A549 (cell line): Measurements from ENCODE around the gene BTAF1. TPM values are rescaled to one million over a fixed set of nuclear protein-coding genes. Genes with fewer than 3 reads are reported as not detected.
"Not testable (repeated sequence)": the region's sequence is repeated elsewhere in the genome, so short reads cannot be mapped to it uniquely, and the experiment has no call there.

Experiments used
- ATAC-seq, 2 experiments: fragments of 200-7000 bp in 1 of 2; fragments of >200 bp in 1 of 2; cut with Nextera tagmentation in 1 of 2; cut with Tn5 transposase in 1 of 2; 3 replicates each; pipeline versions ENCODE4 v1.8.0 to v1.9.1; 2018 to 2020; ENCODE audit warnings: mild to moderate bottlenecking in 1 of 2, moderate library complexity in 1 of 2
- CTCF ChIA-PET: fragments of 300-600 bp; sonication (Branson Sonifier 250); formaldehyde crosslinking; extraction: SDS; loops from one replicate; lab custom pipeline; 2021; ENCODE audit warnings: antibody characterized with exemption, inconsistent platforms; lab: Yijun Ruan, JAX
- POLR2A ChIA-PET: fragments of 350-600 bp; formaldehyde crosslinking; extraction: SDS; loops from one replicate; lab custom pipeline; 2021; ENCODE audit warnings: antibody characterized with exemption, inconsistent platforms; lab: Yijun Ruan, JAX
- DNase-seq, 2 experiments: peaks; one replicate each; pipeline versions ENCODE4 v3.0.0 to v3.0.0-alpha.2; 2011 to 2016; ENCODE audit warnings: low read depth in 1 of 2, low spot score in 1 of 2
- FAIRE-seq: peaks from 2 replicates; lab custom pipeline; 2011; peaks lifted over from hg19 to GRCh38; lab: Jason Lieb, UNC
- H3K27ac ChIP-seq, 2 experiments: fragments of >200 bp; sonication (Bioruptor Twin); formaldehyde crosslinking; 3 replicates each; pipeline ENCODE4 v1.5.1; 2016 to 2017
- H3K4me1 ChIP-seq: fragments of >200 bp; sonication (Bioruptor Twin); formaldehyde crosslinking; 3 replicates; pipeline ENCODE4 v1.6.1; 2016
- H3K4me2 ChIP-seq: fragments of >200 bp; sonication (Bioruptor Twin); formaldehyde crosslinking; 3 replicates; pipeline ENCODE4 v1.6.1; 2016
- H3K4me3 ChIP-seq: fragments of >200 bp; sonication (Bioruptor Twin); formaldehyde crosslinking; 3 replicates; pipeline ENCODE4 v1.5.1; 2016
- H3K9me3 ChIP-seq: fragments of >200 bp; sonication (Bioruptor Twin); formaldehyde crosslinking; 3 replicates; pipeline ENCODE4 v1.6.1; 2016
- CBX8 ChIP-seq: fragments of 200-600 bp; sonication (generic); IDR thresholded peaks from 2 replicates; pipeline ENCODE4 v1.6.1; 2016
- E2F6 ChIP-seq: IDR thresholded peaks from 2 replicates; pipeline ENCODE4 v1.6.1; 2012; ENCODE audit warnings: low read depth, borderline replicate concordance
- EHF ChIP-seq: fragments of 250-450 bp; sonication (Bioruptor Pico); IDR thresholded peaks from 2 replicates; pipeline ENCODE4 v1.5.0; 2020; ENCODE audit warnings: mild to moderate bottlenecking
- EP300 ChIP-seq, 2 experiments: fragments of >200 bp; sonication (Bioruptor Twin); formaldehyde crosslinking; IDR thresholded peaks; 2 replicates in 1 of 2; 3 replicates in 1 of 2; pipeline ENCODE4 v1.6.1; 2016 to 2017
- FOSL2 ChIP-seq, 2 experiments: fragments of 450-650 bp in 1 of 2; fragments of >200 bp in 1 of 2; sonication (Bioruptor Twin) in 1 of 2; formaldehyde crosslinking; IDR thresholded peaks; 2 replicates each; pipeline versions ENCODE4 v1.5.0 to v1.6.1; 2016 to 2020; ENCODE audit warnings: mild to moderate bottlenecking in 1 of 2, moderate library complexity in 1 of 2
- JUN ChIP-seq, 2 experiments: fragments of >200 bp; sonication (Bioruptor Twin); formaldehyde crosslinking; IDR thresholded peaks; 2 replicates in 1 of 2; 3 replicates in 1 of 2; pipeline ENCODE4 v1.6.1; 2016 to 2017
- JUNB ChIP-seq: fragments of >200 bp; sonication (Bioruptor Twin); formaldehyde crosslinking; IDR thresholded peaks from 2 replicates; pipeline ENCODE4 v1.6.1; 2016
- KDM5A ChIP-seq: fragments of 200-600 bp; sonication (generic); IDR thresholded peaks from 2 replicates; pipeline ENCODE4 v1.6.1; 2016; ENCODE audit warnings: antibody characterized with exemption, mild to moderate bottlenecking
- MYC ChIP-seq: IDR thresholded peaks from 2 replicates; pipeline ENCODE4 v1.6.1; 2012; ENCODE audit warnings: mild to moderate bottlenecking, inconsistent platforms, low read length, improper control_type of control experiment, borderline replicate concordance
- PHF8 ChIP-seq: fragments of 200-600 bp; sonication (generic); IDR thresholded peaks from 2 replicates; pipeline ENCODE4 v1.6.1; 2016; ENCODE audit warnings: low read depth, mild to moderate bottlenecking, antibody characterized with exemption, moderate library complexity, borderline replicate concordance
- WGBS: methylation state at CpG from one replicate; pipeline ENCODE4 v1.1.6; 2017; ENCODE audit errors: missing lambda C conversion rate; 5-methylcytosine and 5-hydroxymethylcytosine counted together
- polyA plus RNA-seq, 4 experiments: library from polyadenylated mRNA; depleted of rRNA in 3 of 4; stranded (reverse); fragments of >200 nt; fragmentation: RNase III in 1 of 4; extraction: RNeasy Plus Mini Kit Qiagen cat#74134 plus additional on column Dnase treatment in 1 of 4; gene quantifications; 2 replicates in 3 of 4; 3 replicates in 1 of 4; pipeline ENCODE4 v1.2.3, GENCODE V29; 2011 to 2017
- TF ChIP-seq, protein P1 (sequence below): fragments of 450-650 bp; IDR thresholded peaks from 2 replicates; pipeline ENCODE4 v1.6.1; 2014; ENCODE audit warnings: antibody characterized with exemption
- TF ChIP-seq, protein P2 (sequence below): fragments of 200-600 bp; sonication (generic); IDR thresholded peaks from 2 replicates; pipeline ENCODE4 v1.6.1; 2016; ENCODE audit warnings: antibody characterized with exemption, mild to moderate bottlenecking, moderate library complexity
- TF ChIP-seq, protein P3 (sequence below): fragments of >200 bp; sonication (Bioruptor Twin); formaldehyde crosslinking; IDR thresholded peaks from 3 replicates; pipeline ENCODE4 v1.5.1; 2016

BTAF1 gene
- polyA plus RNA-seq, 2 of the 4 experiments (the other 2 are of a cell fraction) = 16.7 to 54.7 TPM

DNA sequence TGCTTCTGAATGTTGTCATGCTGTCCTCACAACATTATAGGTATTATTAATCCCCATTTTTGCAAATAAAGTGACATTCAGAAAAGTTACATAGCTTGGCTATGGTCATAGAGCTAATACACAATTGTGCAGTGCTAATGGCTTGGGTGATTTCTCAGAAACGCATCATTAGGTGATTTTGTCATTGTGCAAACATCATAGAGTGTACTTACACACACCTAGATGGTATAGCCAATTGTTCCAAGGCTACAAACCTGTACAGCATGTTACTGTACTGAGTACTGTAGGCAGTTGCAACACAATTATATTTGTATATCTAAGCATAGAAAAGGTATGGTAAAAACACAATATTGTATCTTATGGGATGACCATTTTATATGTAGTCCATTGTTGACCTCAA lies 91.0 kb downstream of the BTAF1 start:
- ChIA-PET CTCF (no interaction called here), POLR2A (no interaction called here)
- Histone ChIP-seq H3K4me1 (peaks cover 9% of the 10 kb centered on the region), H3K4me2 (no peak overlapping the region), H3K27ac (no peak overlapping the region), H3K9me3 (no peaks in the 10 kb centered on the region), H3K4me3 (no peak overlapping the region)
- no peak for FAIRE-seq
- no peak for DNase-seq
- 61% methylated on average over 1 of the region's 1 CpG for WGBS
- ATAC-seq = no peak
- TF ChIP-seq JUNB = no peak
- TF ChIP-seq, protein P1, sequence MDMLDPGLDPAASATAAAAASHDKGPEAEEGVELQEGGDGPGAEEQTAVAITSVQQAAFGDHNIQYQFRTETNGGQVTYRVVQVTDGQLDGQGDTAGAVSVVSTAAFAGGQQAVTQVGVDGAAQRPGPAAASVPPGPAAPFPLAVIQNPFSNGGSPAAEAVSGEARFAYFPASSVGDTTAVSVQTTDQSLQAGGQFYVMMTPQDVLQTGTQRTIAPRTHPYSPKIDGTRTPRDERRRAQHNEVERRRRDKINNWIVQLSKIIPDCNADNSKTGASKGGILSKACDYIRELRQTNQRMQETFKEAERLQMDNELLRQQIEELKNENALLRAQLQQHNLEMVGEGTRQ = no peak
- TF ChIP-seq PHF8 = no peak
- TF ChIP-seq, protein P2, sequence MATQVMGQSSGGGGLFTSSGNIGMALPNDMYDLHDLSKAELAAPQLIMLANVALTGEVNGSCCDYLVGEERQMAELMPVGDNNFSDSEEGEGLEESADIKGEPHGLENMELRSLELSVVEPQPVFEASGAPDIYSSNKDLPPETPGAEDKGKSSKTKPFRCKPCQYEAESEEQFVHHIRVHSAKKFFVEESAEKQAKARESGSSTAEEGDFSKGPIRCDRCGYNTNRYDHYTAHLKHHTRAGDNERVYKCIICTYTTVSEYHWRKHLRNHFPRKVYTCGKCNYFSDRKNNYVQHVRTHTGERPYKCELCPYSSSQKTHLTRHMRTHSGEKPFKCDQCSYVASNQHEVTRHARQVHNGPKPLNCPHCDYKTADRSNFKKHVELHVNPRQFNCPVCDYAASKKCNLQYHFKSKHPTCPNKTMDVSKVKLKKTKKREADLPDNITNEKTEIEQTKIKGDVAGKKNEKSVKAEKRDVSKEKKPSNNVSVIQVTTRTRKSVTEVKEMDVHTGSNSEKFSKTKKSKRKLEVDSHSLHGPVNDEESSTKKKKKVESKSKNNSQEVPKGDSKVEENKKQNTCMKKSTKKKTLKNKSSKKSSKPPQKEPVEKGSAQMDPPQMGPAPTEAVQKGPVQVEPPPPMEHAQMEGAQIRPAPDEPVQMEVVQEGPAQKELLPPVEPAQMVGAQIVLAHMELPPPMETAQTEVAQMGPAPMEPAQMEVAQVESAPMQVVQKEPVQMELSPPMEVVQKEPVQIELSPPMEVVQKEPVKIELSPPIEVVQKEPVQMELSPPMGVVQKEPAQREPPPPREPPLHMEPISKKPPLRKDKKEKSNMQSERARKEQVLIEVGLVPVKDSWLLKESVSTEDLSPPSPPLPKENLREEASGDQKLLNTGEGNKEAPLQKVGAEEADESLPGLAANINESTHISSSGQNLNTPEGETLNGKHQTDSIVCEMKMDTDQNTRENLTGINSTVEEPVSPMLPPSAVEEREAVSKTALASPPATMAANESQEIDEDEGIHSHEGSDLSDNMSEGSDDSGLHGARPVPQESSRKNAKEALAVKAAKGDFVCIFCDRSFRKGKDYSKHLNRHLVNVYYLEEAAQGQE = no peak
- TF ChIP-seq EP300 (IDR thresholded peaks at IDR 0.05) = no peak
- no peak for TF ChIP-seq CBX8
- TF ChIP-seq KDM5A = no peak
- no peak for TF ChIP-seq EHF (CRISPR knock-in tag)

DNA sequence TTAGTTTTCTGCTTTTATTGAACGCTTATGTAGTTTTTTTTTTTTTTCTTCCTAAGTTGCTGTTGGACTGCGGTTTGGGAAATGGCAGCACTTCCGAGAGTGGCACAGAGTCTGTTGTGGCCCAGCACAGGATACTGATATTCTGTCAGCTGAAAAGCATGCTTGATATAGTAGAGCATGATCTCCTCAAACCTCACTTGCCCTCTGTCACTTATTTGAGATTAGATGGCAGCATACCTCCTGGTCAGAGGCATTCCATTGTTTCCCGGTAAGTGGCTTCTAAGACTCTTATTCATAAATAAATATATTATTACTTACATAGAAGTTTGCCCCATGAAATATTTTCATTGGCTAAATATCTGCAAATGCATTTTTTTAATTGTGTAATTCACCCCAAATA lies 101.1 kb downstream of the BTAF1 start:
- ChIA-PET POLR2A (no interaction called here), CTCF (no interaction called here)
- DNase-seq (no peak), ATAC-seq (no peak), FAIRE-seq (no peak)
- Histone ChIP-seq H3K9me3 (no peaks in the 10 kb centered on the region), H3K4me1 (no peaks in the 10 kb centered on the region), H3K4me3 (no peak overlapping the region), H3K27ac (no peak overlapping the region), H3K4me2 (no peak overlapping the region)
- WGBS = 94% methylated on average over 4 of the region's 4 CpGs
- no peak for TF ChIP-seq E2F6
- no peak for TF ChIP-seq JUN (IDR thresholded peaks at IDR 0.05)
- TF ChIP-seq, protein P3, sequence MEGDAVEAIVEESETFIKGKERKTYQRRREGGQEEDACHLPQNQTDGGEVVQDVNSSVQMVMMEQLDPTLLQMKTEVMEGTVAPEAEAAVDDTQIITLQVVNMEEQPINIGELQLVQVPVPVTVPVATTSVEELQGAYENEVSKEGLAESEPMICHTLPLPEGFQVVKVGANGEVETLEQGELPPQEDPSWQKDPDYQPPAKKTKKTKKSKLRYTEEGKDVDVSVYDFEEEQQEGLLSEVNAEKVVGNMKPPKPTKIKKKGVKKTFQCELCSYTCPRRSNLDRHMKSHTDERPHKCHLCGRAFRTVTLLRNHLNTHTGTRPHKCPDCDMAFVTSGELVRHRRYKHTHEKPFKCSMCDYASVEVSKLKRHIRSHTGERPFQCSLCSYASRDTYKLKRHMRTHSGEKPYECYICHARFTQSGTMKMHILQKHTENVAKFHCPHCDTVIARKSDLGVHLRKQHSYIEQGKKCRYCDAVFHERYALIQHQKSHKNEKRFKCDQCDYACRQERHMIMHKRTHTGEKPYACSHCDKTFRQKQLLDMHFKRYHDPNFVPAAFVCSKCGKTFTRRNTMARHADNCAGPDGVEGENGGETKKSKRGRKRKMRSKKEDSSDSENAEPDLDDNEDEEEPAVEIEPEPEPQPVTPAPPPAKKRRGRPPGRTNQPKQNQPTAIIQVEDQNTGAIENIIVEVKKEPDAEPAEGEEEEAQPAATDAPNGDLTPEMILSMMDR = no peak
- TF ChIP-seq MYC = no peak

- FAIRE-seq; H3K9me3 ChIP-seq; DNase-seq; H3K27ac ChIP-seq; ATAC-seq; POLR2A ChIA-PET; H3K4me3 ChIP-seq; H3K4me2 ChIP-seq; H3K4me1 ChIP-seq; TF ChIP-seq FOSL2 (IDR thresholded peaks at IDR 0.05): not testable (repeated sequence)
- 0 out of 2 replicates have a peak, but pooled peaks have one; percentile 25 for TF ChIP-seq FOSL2 (CRISPR knock-in tag; IDR thresholded peaks at IDR 0.05)
- WGBS = 96% methylated on average over 3 of the region's 3 CpGs
- CTCF ChIA-PET = interaction anchor here (1.0 kb wide), 1 partner anchor 15 kb away, joined by 4 read pairs; no protein-coding TSS in a partner anchor
Observed at GRCh38 chr10:92025340-92025739, 101.8 kb downstream of the BTAF1 start.
